Measurements from ENCODE around the gene LRIT1.

Gene LRIT1

DNA sequence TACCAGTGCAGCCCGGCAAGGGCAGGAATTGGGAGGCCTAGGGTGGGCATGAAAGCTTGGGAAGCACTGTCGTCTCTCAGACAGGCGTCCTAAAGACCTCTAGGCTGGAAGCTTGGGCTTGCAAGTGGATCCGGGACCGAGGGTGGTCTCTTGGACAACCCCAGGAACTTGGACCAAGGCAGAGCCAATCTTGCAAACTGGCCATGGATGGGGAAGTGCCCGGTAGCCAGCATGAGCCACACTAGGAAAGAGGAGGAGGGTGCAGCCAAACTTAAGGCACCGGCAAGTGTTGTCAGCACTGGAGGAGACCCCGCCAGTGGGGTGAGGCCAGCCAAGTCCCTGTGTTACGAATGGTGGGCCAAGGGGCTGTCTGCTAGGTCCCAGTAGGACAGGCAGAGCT lies 24.5 kb downstream of the LRIT1 start:
- Histone ChIP-seq H2AFZ (no peak overlapping the region), H3K4me2 (ENCODE audit: low read length) (no peak overlapping the region), H3K27ac (no peak overlapping the region), H3K79me2 (no peaks in the 10 kb centered on the region), H3K4me3 (ENCODE audit: low read depth, low read length) (no peak overlapping the region), H3K36me3 (ENCODE audit: control insufficient read depth, insufficient read depth, low read length) (no peaks in the 10 kb centered on the region), H3K9ac (no peak overlapping the region), H3K9me3 (ENCODE audit: control insufficient read depth, low read length) (no peaks in the 10 kb centered on the region), H3K27me3 (ENCODE audit: control insufficient read depth, insufficient read depth, low read length) (no peaks in the 10 kb centered on the region), H3K4me1 (no peaks in the 10 kb centered on the region)
- TF ChIP-seq, protein P1, sequence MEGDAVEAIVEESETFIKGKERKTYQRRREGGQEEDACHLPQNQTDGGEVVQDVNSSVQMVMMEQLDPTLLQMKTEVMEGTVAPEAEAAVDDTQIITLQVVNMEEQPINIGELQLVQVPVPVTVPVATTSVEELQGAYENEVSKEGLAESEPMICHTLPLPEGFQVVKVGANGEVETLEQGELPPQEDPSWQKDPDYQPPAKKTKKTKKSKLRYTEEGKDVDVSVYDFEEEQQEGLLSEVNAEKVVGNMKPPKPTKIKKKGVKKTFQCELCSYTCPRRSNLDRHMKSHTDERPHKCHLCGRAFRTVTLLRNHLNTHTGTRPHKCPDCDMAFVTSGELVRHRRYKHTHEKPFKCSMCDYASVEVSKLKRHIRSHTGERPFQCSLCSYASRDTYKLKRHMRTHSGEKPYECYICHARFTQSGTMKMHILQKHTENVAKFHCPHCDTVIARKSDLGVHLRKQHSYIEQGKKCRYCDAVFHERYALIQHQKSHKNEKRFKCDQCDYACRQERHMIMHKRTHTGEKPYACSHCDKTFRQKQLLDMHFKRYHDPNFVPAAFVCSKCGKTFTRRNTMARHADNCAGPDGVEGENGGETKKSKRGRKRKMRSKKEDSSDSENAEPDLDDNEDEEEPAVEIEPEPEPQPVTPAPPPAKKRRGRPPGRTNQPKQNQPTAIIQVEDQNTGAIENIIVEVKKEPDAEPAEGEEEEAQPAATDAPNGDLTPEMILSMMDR (IDR thresholded peaks at IDR 0.05) = no peak

DNA sequence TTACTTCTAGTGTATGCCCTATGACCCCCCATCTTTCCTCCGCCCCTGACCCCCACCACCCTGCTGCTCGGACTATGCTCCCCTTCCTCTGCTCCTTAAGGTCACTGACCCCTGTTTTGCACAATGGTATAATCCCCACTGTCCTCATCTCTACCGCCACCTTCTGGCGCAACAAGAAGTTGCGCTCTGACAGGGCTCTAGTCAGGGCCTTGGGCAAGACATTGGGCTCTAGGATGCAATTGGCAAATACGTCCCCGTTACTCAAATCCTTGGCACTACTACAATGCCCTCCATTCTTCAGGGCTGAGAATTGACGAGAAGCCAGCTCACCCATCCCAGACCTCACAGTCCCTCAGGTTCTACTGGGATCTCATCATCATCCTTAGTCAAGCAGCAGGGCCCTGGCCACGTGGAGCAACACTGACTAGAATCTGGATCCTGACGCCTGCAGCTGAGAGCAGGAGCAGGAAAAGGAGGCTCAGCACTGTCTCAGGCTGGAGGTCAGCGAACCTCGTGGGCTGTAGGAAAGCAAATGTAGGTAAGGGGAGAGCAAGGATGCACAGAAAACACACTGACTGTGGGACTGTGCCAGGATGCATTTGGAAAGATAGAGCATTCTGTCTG lies 26.6 kb downstream of the LRIT1 start:
- no peaks in the 10 kb centered on the region for H3K79me2 ChIP-seq
- H3K4me3 ChIP-seq (ENCODE audit: low read depth, low read length) = no peak overlapping the region
- no peak overlapping the region for H2AFZ ChIP-seq
- TF ChIP-seq, protein P1 (IDR thresholded peaks at IDR 0.05) = peak; percentile 20
- H3K4me2 ChIP-seq (ENCODE audit: low read length) = no peak overlapping the region
- no peak overlapping the region for H3K27ac ChIP-seq
- no peak overlapping the region for H3K9ac ChIP-seq
- no peaks in the 10 kb centered on the region for H3K9me3 ChIP-seq (ENCODE audit: control insufficient read depth, low read length)
- no peaks in the 10 kb centered on the region for H3K27me3 ChIP-seq (ENCODE audit: control insufficient read depth, insufficient read depth, low read length)
- no peaks in the 10 kb centered on the region for H3K4me1 ChIP-seq
- H3K36me3 ChIP-seq (ENCODE audit: control insufficient read depth, insufficient read depth, low read length) = no peaks in the 10 kb centered on the region

DNA sequence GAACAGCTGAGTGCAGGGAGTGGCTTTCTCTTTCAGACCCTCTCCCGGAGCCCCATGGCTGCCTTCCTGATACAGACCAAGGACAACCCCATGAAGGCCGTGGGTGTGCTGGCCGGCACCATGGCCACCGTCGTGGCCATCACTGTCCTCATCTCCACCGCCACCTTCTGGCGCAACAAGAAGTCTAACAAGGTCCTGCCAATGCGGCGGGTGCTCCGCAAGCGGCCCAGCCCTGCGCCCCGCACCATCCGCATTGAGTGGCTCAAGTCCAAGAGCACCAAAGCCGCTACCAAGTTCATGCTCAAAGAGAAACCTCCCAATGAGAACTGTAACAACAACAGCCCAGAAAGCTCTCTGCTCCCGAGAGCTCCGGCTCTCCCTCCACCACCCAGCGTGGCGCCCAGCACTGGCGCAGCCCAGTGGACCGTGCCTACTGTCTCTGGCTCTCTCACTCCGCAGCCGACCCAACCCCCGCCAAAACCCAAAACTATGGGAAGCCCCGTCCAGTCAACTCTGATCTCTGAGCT lies 27.2 kb downstream of the LRIT1 start:
- H3K4me3 ChIP-seq (ENCODE audit: low read depth, low read length) = no peak overlapping the region
- H3K9me3 ChIP-seq (ENCODE audit: control insufficient read depth, low read length) = no peaks in the 10 kb centered on the region
- H3K4me1 ChIP-seq = no peaks in the 10 kb centered on the region
- H3K27me3 ChIP-seq (ENCODE audit: control insufficient read depth, insufficient read depth, low read length) = no peaks in the 10 kb centered on the region
- no peak overlapping the region for H3K9ac ChIP-seq
- no peak overlapping the region for H3K4me2 ChIP-seq (ENCODE audit: low read length)
- no peaks in the 10 kb centered on the region for H3K79me2 ChIP-seq
- no peak overlapping the region for H3K27ac ChIP-seq
- H2AFZ ChIP-seq = no peak overlapping the region
- no peaks in the 10 kb centered on the region for H3K36me3 ChIP-seq (ENCODE audit: control insufficient read depth, insufficient read depth, low read length)
- TF ChIP-seq, protein P1 (IDR thresholded peaks at IDR 0.05) = no peak

DNA sequence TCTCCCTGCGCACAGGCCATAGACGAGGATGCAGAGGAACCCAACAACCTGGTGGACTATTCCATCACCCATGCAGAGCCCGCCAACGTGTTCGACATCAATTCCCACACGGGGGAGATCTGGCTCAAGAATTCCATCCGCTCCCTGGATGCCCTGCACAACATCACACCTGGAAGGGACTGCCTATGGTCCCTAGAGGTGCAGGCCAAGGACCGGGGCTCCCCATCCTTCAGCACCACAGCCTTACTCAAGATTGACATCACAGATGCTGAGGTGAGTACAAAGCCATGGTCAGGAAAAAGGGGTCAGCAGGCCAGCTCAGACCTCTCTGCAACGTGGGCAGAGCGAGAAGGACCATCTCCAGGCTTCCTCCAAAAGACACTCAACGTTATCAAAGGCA lies 28.3 kb downstream of the LRIT1 start:
- no peak overlapping the region for H3K27ac ChIP-seq
- H3K4me2 ChIP-seq (ENCODE audit: low read length) = no peak overlapping the region
- H3K9me3 ChIP-seq (ENCODE audit: control insufficient read depth, low read length) = no peaks in the 10 kb centered on the region
- H3K4me3 ChIP-seq (ENCODE audit: low read depth, low read length) = no peak overlapping the region
- no peaks in the 10 kb centered on the region for H3K36me3 ChIP-seq (ENCODE audit: control insufficient read depth, insufficient read depth, low read length)
- H3K79me2 ChIP-seq = no peaks in the 10 kb centered on the region
- TF ChIP-seq, protein P1 (IDR thresholded peaks at IDR 0.05) = no peak
- H3K27me3 ChIP-seq (ENCODE audit: control insufficient read depth, insufficient read depth, low read length) = no peaks in the 10 kb centered on the region
- H3K4me1 ChIP-seq = no peaks in the 10 kb centered on the region
- H2AFZ ChIP-seq = no peak overlapping the region
- no peak overlapping the region for H3K9ac ChIP-seq

DNA sequence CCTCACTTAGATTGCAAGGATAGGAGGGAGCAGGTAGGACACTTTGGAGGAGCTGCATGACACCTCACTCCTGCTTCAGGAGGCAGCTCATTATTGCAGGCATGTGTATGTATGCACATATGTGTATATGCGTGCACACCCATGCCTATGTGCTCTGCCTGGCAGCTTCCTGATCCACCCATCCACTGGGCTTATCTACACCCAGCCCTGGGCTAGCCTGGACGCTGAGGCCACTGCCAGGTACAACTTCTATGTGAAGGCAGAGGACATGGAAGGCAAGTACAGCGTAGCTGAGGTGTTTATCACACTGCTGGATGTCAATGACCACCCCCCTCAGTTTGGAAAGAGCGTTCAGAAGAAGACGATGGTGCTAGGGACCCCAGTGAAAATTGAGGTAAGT lies 29.3 kb downstream of the LRIT1 start:
- no peak overlapping the region for H3K4me3 ChIP-seq (ENCODE audit: low read depth, low read length)
- no peaks in the 10 kb centered on the region for H3K27me3 ChIP-seq (ENCODE audit: control insufficient read depth, insufficient read depth, low read length)
- H3K27ac ChIP-seq = no peak overlapping the region
- H3K4me2 ChIP-seq (ENCODE audit: low read length) = no peak overlapping the region
- no peaks in the 10 kb centered on the region for H3K79me2 ChIP-seq
- H2AFZ ChIP-seq = no peak overlapping the region
- no peaks in the 10 kb centered on the region for H3K9me3 ChIP-seq (ENCODE audit: control insufficient read depth, low read length)
- no peak overlapping the region for H3K9ac ChIP-seq
- TF ChIP-seq, protein P1 (IDR thresholded peaks at IDR 0.05) = no peak
- no peaks in the 10 kb centered on the region for H3K4me1 ChIP-seq
- no peaks in the 10 kb centered on the region for H3K36me3 ChIP-seq (ENCODE audit: control insufficient read depth, insufficient read depth, low read length)
